Astrocyte (in vitro differentiated cells and primary cell): ENCODE data around the gene KRTAP9-3. TPM values are rescaled to one million over a fixed set of nuclear protein-coding genes. Genes with fewer than 3 reads are reported as not detected.
"Not testable (repeated sequence)": the region's sequence is repeated elsewhere in the genome, so short reads cannot be mapped to it uniquely, and the experiment has no call there.

Experiments
- DNase-seq: peaks from one replicate; pipeline ENCODE4 v3.0.0-alpha.2; 2010; ENCODE audit warnings: low read depth
- FAIRE-seq: peaks from 2 replicates; lab custom pipeline; 2011; peaks lifted over from hg19 to GRCh38; lab: Jason Lieb, UNC
- H2AFZ ChIP-seq: 2 replicates; pipeline ENCODE4 v1.6.0; 2012; ENCODE audit warnings: low read depth, low read length, inconsistent platforms
- H3K27ac ChIP-seq: 2 replicates; pipeline ENCODE4 v1.5.1; 2011; ENCODE audit warnings: low read depth, low read length, inconsistent platforms
- H3K27me3 ChIP-seq: 2 replicates; pipeline ENCODE4 v1.6.0; 2011; ENCODE audit warnings: low read length, inconsistent platforms; ENCODE audit not compliant: insufficient read depth
- H3K36me3 ChIP-seq: 2 replicates; pipeline ENCODE4 v1.5.1; 2011; ENCODE audit warnings: low read length, inconsistent platforms; ENCODE audit not compliant: insufficient read depth
- H3K4me1 ChIP-seq: 2 replicates; pipeline ENCODE4 v1.5.1; 2011; ENCODE audit warnings: low read length, inconsistent platforms; ENCODE audit not compliant: insufficient read depth
- H3K4me2 ChIP-seq: 2 replicates; pipeline ENCODE4 v1.6.0; 2012; ENCODE audit warnings: low read length, inconsistent platforms
- H3K4me3 ChIP-seq: 2 replicates; pipeline ENCODE4 v1.5.1; 2011; ENCODE audit warnings: low read depth, mild to moderate bottlenecking, low read length, inconsistent platforms; ENCODE audit not compliant: insufficient read depth
- H3K79me2 ChIP-seq: 2 replicates; pipeline ENCODE4 v1.6.0; 2012; ENCODE audit warnings: mild to moderate bottlenecking, low read length, inconsistent platforms; ENCODE audit not compliant: insufficient read depth
- H3K9ac ChIP-seq: 2 replicates; pipeline ENCODE4 v1.6.0; 2012; ENCODE audit warnings: mild to moderate bottlenecking, low read length, inconsistent platforms
- H3K9me3 ChIP-seq: 2 replicates; pipeline ENCODE4 v1.5.1; 2012; ENCODE audit warnings: low read depth, mild to moderate bottlenecking, low read length, inconsistent platforms; ENCODE audit not compliant: insufficient read depth
- H4K20me1 ChIP-seq: 2 replicates; pipeline ENCODE4 v1.6.0; 2012; ENCODE audit warnings: low read length, inconsistent platforms; ENCODE audit not compliant: insufficient read depth
- H3K27ac Mint-ChIP-seq: one replicate; pipeline ENCODE4 v1.8.0; 2021; ENCODE audit warnings: mild to moderate bottlenecking, mixed read lengths; ENCODE audit not compliant: unreplicated experiment
- H3K27me3 Mint-ChIP-seq: one replicate; pipeline ENCODE4 v1.8.0; 2021; ENCODE audit warnings: low read depth, mixed read lengths; ENCODE audit not compliant: unreplicated experiment
- H3K36me3 Mint-ChIP-seq: one replicate; pipeline ENCODE4 v1.8.0; 2021; ENCODE audit warnings: low read depth, mixed read lengths; ENCODE audit not compliant: unreplicated experiment
- H3K4me1 Mint-ChIP-seq: one replicate; pipeline ENCODE4 v1.8.0; 2021; ENCODE audit warnings: low read depth, mixed read lengths; ENCODE audit not compliant: unreplicated experiment
- H3K4me3 Mint-ChIP-seq: one replicate; pipeline ENCODE4 v1.8.0; 2021; ENCODE audit warnings: mild to moderate bottlenecking, moderate library complexity, mixed read lengths; ENCODE audit not compliant: unreplicated experiment
- H3K9me3 Mint-ChIP-seq: one replicate; pipeline ENCODE4 v1.8.0; 2021; ENCODE audit warnings: mild to moderate bottlenecking, mixed read lengths; ENCODE audit not compliant: unreplicated experiment
- EZH2 ChIP-seq: IDR thresholded peaks from 2 replicates; pipeline ENCODE4 v1.6.1; 2012; ENCODE audit warnings: mild to moderate bottlenecking, low read length, inconsistent platforms; ENCODE audit not compliant: insufficient read depth
- total RNA-seq: library from RNA; stranded (reverse); gene quantifications from 2 replicates; pipeline ENCODE4 v1.2.1, GENCODE V29; 2021
- TF ChIP-seq, protein P1 (sequence below): IDR thresholded peaks from 2 replicates; pipeline ENCODE4 v1.5.1; 2011; ENCODE audit warnings: low read depth, mild to moderate bottlenecking, inconsistent platforms, low read length, moderate library complexity; ENCODE audit not compliant: insufficient read depth

The KRTAP9-3 gene
- total RNA-seq, 1 donor from 2014 or later: not detected

DNA sequence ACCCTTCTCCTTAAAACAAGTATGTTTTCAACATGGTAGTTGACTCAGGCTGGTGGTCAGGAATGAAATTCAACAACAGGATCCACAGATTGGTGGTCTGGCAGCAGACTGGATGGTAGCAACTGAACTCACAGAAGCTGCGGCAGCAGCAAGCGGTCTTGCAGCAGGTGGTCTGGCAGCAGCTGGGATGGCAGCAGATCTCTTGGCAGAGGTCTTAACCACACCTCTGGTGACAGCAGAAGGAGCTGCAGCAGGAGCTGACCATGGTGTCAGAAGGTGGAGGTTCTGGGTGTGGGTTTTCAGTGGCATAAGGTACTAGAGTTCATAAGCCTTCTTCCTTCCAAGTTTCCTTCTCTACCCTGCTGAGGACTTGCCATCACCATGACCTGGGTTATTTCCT is 45.4 kb upstream of the KRTAP9-3 start:
- DNase-seq (no peak), FAIRE-seq (no peak)
- Mint-ChIP-seq H3K4me1 (no peaks in the 10 kb centered on the region), H3K27ac (no peak overlapping the region), H3K9me3 (peaks cover 4% of the 10 kb centered on the region), H3K4me3 (no peak overlapping the region), H3K36me3 (no peaks in the 10 kb centered on the region), H3K27me3 (peaks cover 8% of the 10 kb centered on the region)
- no peaks in the 10 kb centered on the region for H3K9me3 ChIP-seq
- H3K9ac ChIP-seq: no peak overlapping the region
- H3K27me3 ChIP-seq: no peaks in the 10 kb centered on the region
- no peaks in the 10 kb centered on the region for H3K4me1 ChIP-seq
- TF ChIP-seq, protein P1, sequence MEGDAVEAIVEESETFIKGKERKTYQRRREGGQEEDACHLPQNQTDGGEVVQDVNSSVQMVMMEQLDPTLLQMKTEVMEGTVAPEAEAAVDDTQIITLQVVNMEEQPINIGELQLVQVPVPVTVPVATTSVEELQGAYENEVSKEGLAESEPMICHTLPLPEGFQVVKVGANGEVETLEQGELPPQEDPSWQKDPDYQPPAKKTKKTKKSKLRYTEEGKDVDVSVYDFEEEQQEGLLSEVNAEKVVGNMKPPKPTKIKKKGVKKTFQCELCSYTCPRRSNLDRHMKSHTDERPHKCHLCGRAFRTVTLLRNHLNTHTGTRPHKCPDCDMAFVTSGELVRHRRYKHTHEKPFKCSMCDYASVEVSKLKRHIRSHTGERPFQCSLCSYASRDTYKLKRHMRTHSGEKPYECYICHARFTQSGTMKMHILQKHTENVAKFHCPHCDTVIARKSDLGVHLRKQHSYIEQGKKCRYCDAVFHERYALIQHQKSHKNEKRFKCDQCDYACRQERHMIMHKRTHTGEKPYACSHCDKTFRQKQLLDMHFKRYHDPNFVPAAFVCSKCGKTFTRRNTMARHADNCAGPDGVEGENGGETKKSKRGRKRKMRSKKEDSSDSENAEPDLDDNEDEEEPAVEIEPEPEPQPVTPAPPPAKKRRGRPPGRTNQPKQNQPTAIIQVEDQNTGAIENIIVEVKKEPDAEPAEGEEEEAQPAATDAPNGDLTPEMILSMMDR: no peak
- no peak for TF ChIP-seq EZH2
- no peaks in the 10 kb centered on the region for H4K20me1 ChIP-seq
- H3K79me2 ChIP-seq: no peaks in the 10 kb centered on the region
- no peak overlapping the region for H2AFZ ChIP-seq
- no peak overlapping the region for H3K27ac ChIP-seq
- H3K36me3 ChIP-seq: no peaks in the 10 kb centered on the region
- no peak overlapping the region for H3K4me3 ChIP-seq
- H3K4me2 ChIP-seq: no peak overlapping the region

DNA sequence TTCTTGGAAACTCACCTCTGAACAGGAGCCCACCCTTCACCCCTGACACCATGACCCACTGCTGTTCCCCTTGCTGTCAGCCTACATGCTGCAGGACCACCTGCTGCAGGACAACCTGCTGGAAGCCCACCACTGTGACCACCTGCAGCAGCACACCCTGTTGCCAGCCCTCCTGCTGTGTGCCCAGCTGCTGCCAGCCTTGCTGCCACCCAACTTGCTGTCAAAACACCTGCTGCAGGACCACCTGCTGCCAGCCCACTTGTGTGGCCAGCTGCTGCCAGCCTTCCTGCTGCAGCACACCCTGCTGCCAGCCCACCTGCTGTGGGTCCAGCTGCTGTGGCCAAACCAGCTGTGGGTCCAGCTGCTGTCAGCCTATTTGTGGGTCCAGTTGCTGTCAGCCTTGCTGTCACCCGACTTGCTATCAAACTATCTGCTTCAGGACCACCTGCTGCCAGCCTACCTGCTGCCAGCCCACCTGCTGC is 42.4 kb upstream of the KRTAP9-3 start, which contains the start of gene KRTAP9-1:
TSS of gene KRTAP9-1 (plus strand) at position 51 of the 482 bp plus-strand sequence. CDS start at position 51, 0 bp downstream.
- H2AFZ ChIP-seq, H3K9me3 ChIP-seq, H3K27me3 Mint-ChIP-seq, H3K27me3 ChIP-seq, H3K4me1 Mint-ChIP-seq, H4K20me1 ChIP-seq, H3K4me3 ChIP-seq, H3K9ac ChIP-seq, H3K36me3 ChIP-seq, H3K4me3 Mint-ChIP-seq, DNase-seq, H3K27ac ChIP-seq, H3K4me2 ChIP-seq, H3K4me1 ChIP-seq, FAIRE-seq, H3K36me3 Mint-ChIP-seq, H3K27ac Mint-ChIP-seq, H3K9me3 Mint-ChIP-seq, H3K79me2 ChIP-seq: not testable (repeated sequence)

DNA sequence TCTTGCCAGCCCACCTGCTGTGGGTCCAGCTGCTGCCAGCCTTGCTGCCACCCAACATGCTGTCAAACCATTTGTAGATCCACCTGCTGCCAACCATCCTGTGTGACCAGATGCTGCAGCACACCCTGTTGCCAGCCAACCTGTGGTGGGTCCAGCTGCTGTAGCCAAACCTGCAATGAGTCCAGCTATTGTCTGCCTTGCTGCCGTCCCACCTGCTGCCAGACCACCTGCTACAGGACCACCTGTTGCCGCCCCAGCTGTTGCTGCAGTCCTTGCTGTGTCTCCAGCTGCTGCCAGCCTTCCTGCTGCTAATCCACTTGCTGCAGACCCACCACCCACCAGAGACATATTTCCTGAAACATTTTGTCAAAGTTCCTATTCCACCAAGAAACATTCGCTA is 41.9 kb upstream of the KRTAP9-3 start:
- Histone ChIP-seq H3K27ac (no peak overlapping the region), H3K36me3 (no peaks in the 10 kb centered on the region), H3K9me3 (no peaks in the 10 kb centered on the region), H3K4me3 (no peak overlapping the region), H3K4me2 (no peak overlapping the region), H3K9ac (no peak overlapping the region), H3K4me1 (no peaks in the 10 kb centered on the region), H4K20me1 (no peaks in the 10 kb centered on the region), H2AFZ (no peak overlapping the region), H3K27me3 (no peaks in the 10 kb centered on the region), H3K79me2 (no peaks in the 10 kb centered on the region)
- TF ChIP-seq, protein P1: no peak
- TF ChIP-seq EZH2: no peak
- Mint-ChIP-seq H3K9me3 (peaks cover 2% of the 10 kb centered on the region), H3K27me3 (peaks cover 8% of the 10 kb centered on the region), H3K4me3 (no peak overlapping the region), H3K27ac (no peak overlapping the region), H3K36me3 (no peaks in the 10 kb centered on the region), H3K4me1 (no peaks in the 10 kb centered on the region)
- DNase-seq (no peak), FAIRE-seq (no peak)
